BE2C (cell line): ENCODE measurements around the gene C6orf47.
A peak's percentile ranks its signal among the peaks of the same experiment; 100 is the strongest.

Experiments used
- DNase-seq: peaks from one replicate; pipeline ENCODE4 v3.0.0-alpha.2; 2020
- H3K27me3 ChIP-seq: fragments of 250-450 bp; sonication (Bioruptor Pico); 2 replicates; pipeline ENCODE4 v1.5.1; 2020; ENCODE audit warnings: mild to moderate bottlenecking
- H3K36me3 ChIP-seq: fragments of 250-450 bp; sonication (Bioruptor Pico); 2 replicates; pipeline ENCODE4 v1.5.1; 2020; ENCODE audit warnings: mild to moderate bottlenecking
- H3K4me1 ChIP-seq: fragments of 250-450 bp; sonication (Bioruptor Pico); 2 replicates; pipeline ENCODE4 v1.5.1; 2020
- H3K4me3 ChIP-seq: 2 replicates; pipeline ENCODE4 v1.5.1; 2011; ENCODE audit warnings: low read depth, low read length
- H3K9me3 ChIP-seq: fragments of 250-450 bp; sonication (Bioruptor Pico); 2 replicates; pipeline ENCODE4 v1.5.1; 2020
- TF ChIP-seq, protein P1 (sequence below): IDR thresholded peaks from 2 replicates; pipeline ENCODE4 v1.5.1; 2012; ENCODE audit warnings: mild to moderate bottlenecking, low read depth, low read length

C6orf47 gene

DNA sequence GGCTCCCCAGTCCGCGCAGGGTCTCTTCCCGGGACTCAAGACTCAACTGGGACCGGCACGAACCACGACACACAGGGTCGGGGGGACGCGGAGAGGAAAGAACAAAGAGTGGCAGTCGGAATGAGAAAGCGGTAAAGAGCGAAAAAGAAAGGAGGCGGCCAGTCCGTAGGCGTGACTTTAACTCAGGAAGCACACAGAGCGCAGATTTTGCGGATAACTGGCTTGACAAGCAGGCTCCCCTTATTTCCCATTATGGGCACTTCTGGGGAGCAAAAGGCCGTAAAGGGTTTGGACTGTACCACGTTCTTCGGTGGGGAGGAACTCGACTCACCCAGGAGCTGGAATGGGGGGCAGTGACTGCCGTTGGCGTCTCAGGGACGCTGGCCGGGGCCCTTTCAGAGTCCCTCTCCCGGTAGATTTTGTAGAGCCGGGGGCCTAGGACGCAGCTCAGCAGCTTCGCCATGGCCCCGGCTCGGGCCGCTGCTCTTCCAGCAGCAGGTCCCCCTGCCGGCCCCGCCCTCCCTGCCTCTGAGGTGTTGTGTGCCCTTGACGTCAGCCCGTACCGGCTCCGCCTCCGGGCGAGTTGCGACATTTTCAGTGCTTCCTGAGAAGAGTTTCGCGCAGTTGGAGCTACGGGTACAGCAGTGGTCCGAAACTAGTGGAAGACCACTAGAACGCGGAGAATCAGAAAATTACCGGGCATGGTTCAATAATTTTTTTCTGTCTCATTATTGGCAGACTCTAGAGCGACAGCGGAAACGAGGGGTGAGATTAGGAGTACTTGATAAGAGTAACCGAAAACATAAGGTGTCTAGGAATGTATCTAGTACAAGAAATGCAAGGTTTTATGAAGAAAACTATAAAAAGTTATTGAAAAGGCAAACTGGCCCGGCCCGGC, 42.5 kb upstream of the C6orf47 start, which contains the start of gene ABHD16A:
ABHD16A (minus strand) TSS at position 506 of the 898 bp plus-strand sequence; CDS start at position 463, 43 bp downstream.
- Histone ChIP-seq H3K4me3 (peak within 1 kb of the TSS; percentile 97), H3K36me3 (no peaks in the 10 kb centered on the region; the same call in 1 of the 2 replicates), H3K27me3 (no peaks in the 10 kb centered on the region), H3K9me3 (no peaks in the 10 kb centered on the region), H3K4me1 (no peaks in the 10 kb centered on the region)
- peak; percentile 99 for DNase-seq
- TF ChIP-seq, protein P1, sequence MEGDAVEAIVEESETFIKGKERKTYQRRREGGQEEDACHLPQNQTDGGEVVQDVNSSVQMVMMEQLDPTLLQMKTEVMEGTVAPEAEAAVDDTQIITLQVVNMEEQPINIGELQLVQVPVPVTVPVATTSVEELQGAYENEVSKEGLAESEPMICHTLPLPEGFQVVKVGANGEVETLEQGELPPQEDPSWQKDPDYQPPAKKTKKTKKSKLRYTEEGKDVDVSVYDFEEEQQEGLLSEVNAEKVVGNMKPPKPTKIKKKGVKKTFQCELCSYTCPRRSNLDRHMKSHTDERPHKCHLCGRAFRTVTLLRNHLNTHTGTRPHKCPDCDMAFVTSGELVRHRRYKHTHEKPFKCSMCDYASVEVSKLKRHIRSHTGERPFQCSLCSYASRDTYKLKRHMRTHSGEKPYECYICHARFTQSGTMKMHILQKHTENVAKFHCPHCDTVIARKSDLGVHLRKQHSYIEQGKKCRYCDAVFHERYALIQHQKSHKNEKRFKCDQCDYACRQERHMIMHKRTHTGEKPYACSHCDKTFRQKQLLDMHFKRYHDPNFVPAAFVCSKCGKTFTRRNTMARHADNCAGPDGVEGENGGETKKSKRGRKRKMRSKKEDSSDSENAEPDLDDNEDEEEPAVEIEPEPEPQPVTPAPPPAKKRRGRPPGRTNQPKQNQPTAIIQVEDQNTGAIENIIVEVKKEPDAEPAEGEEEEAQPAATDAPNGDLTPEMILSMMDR: no peak

DNA sequence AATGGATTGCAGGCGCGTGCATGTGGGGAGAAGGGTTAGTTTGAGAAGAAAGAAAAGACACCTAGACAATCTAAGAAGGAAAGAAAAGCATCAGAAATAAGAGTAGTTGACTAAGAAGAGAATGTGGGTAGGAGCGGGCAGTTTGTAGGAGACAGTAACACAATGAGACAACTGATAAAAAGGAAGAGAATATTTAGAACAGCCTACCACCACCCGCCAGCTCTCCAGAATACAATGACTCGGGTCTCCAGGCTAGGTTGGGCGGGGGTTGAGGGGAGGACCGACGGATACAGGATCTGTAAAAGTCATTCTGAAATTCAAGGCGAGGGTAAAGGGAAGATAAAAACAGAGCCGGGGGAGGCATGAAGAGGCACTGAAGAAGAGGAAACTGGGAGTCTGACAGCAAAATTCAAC, 41.8 kb upstream of the C6orf47 start:
- no peak for DNase-seq
- no peaks in the 10 kb centered on the region for H3K4me1 ChIP-seq
- H3K9me3 ChIP-seq: no peaks in the 10 kb centered on the region
- no peaks in the 10 kb centered on the region; the same call in 1 of the 2 replicates for H3K36me3 ChIP-seq
- TF ChIP-seq, protein P1: no peak
- peak overlapping the region; percentile 97 for H3K4me3 ChIP-seq
- no peaks in the 10 kb centered on the region for H3K27me3 ChIP-seq

DNA sequence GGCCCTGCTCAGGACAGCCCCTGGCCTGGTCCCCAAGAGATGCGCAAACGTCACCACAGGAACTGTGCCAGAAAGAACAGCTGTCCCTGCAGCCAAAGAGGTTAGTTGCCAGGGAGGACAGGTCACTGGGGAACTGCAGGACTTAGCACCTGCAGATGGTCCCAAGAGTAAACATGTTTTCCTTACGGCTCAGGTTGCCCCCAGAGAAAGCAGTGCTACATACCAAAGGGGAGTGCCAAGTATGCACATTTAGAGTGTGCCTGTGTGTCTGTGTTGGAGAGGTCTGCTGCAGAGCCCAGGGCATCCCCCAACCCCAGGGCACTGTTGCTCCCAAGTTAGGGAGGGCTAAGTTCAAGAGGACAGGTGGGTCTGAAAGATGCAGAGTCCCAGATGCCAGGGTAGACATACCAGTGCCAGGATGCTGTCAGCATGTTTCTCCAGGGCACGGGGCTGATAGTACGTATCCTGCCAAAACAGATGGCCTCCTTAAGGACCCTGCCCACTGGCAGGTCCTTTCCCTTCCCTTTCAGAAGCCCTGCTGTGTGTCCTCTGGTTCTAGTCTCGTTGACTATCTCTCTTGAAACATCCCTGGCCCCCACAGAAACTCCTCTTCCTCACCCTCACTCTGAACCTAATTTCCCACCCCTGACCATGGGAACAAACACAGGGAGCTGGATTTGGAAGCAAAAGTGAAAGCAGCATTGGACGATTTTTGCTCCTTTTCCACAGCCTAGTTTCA, 41.3 kb upstream of the C6orf47 start:
- no peaks in the 10 kb centered on the region for H3K4me1 ChIP-seq
- peak overlapping the region; percentile 97 for H3K4me3 ChIP-seq
- H3K27me3 ChIP-seq: no peaks in the 10 kb centered on the region
- H3K36me3 ChIP-seq: no peaks in the 10 kb centered on the region; the same call in 1 of the 2 replicates
- DNase-seq: peak; percentile 51
- TF ChIP-seq, protein P1: no peak
- no peaks in the 10 kb centered on the region for H3K9me3 ChIP-seq

DNA sequence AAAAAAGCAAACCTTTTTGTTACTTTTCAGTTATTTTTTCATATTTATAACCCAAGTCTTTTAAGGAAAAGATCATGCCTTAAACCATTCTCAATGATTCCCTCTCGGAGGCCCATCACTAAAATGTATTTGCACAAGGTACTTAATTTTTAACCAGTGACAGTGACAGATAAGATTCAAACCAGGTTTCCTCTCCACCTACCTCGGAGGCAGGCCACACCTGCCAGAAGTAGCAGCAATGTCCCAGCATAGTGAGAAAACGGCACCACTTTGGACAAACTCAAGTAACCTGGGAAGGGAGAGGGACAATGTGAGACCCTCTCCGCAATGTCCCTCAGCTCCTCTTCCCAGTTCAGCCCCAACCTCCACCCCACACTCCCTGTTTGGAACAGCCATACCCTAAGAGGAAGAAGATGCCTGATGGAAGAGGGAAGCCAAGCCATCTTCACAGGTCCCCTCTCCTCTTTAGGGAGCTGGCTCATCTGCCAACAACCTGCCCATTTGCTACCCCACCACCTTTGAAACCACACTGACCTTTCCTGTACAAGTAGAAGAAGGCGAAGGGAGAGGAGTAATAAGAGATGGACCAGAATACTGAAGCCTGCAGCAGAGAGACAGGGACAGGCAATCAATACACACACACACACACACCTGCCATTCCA, 40.3 kb upstream of the C6orf47 start:
- no peaks in the 10 kb centered on the region for H3K4me1 ChIP-seq
- TF ChIP-seq, protein P1: no peak
- H3K4me3 ChIP-seq: no peak overlapping the region
- no peaks in the 10 kb centered on the region; the same call in none of the 2 replicates for H3K36me3 ChIP-seq
- H3K9me3 ChIP-seq: no peaks in the 10 kb centered on the region
- DNase-seq: no peak
- H3K27me3 ChIP-seq: no peaks in the 10 kb centered on the region

DNA sequence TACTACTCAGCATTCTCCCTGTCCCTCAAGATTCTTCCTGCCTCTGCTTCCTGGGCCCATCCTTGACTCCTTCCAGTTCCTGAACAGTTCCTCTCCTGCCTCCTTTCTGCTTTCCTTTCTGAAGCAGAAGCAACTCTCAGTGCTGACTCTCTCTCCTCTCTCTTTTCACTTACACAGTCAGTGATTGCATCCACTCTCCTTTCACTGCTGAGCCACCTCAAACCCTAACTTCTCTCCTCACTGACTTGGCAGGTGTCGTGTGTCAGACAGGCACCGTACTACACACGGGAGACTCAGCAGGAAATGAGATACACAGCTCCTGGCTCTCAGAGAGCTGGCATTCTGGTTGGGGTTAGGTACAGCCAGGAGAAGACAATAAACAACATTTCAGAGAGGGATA, 37.0 kb upstream of the C6orf47 start:
- no peaks in the 10 kb centered on the region for H3K4me1 ChIP-seq
- no peaks in the 10 kb centered on the region; the same call in none of the 2 replicates for H3K36me3 ChIP-seq

More for the DNA sequence above, 37.0 kb upstream of the C6orf47 start:
- Histone ChIP-seq H3K9me3 (no peaks in the 10 kb centered on the region), H3K4me3 (no peak overlapping the region), H3K27me3 (no peaks in the 10 kb centered on the region)
- DNase-seq: no peak
- TF ChIP-seq, protein P1: no peak
